Measurements from ENCODE around the gene PIK3CB.
"Not testable (repeated sequence)": the region's sequence is repeated elsewhere in the genome, so short reads cannot be mapped to it uniquely, and the experiment has no call there.

PIK3CB gene

DNA sequence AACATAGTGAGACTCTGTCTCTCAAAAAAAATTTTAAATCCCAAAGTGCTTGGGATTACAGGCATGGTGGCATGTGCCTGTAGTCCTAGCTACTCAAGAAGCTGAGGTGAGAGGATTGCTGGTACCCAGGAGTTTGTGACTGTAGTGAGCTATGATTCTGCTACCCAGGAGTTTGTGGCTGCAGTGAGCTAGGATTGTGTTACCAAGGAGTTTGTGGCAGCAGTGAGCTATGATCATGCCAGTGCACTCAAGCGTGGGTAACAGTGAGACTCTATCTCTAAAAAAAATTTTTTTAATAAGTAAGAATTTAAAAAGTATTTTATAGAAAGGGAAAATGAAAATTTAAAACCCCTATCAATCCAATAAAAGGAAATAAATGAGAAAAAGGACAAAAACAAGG is 156.6 kb downstream of the PIK3CB start:
- DNase-seq: no peak

- no peak for DNase-seq
Measured at GRCh38 chr3:138675393-138675792, 159.3 kb downstream of the PIK3CB start.

DNA sequence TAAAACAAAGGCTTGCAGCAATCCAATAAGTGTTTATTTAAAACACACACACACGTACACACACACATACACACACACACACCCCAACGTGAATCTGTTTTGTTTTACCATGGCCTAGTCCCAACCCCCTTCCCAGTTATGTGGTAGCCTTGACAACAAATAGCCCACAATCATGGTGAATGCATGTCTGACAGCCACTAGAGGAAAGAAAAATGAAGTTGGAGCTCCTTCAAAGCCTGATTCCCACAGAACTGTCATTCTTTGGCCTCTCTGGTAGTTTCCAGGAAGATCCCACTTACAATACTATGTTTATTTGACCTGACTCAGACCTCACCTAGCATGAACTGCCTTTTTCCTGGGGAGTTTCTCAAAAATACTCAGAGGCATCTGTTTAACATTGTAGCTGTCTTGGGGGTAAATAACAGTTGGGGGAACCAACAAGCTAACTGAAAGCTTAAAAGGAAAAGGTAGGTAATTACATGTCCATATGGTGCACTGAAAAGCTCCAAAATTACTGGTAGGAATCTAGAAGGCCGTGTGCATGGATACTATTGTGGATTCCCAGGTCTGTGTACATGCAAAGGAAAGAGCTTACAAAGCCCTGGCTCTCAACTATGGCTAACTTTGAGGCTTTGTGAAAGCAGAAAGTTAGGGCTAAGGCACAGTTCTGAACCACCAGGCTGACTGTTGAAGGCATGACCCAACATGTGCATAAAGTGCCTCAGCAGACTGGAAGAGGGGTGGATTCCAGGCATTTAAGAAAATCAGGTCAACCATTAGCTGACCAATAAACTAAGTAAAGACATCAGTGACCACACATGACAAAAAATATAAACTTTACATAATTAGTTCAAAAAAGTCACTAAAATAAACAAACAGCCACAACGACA is 160.8 kb downstream of the PIK3CB start:
- DNase-seq: no peak

DNA sequence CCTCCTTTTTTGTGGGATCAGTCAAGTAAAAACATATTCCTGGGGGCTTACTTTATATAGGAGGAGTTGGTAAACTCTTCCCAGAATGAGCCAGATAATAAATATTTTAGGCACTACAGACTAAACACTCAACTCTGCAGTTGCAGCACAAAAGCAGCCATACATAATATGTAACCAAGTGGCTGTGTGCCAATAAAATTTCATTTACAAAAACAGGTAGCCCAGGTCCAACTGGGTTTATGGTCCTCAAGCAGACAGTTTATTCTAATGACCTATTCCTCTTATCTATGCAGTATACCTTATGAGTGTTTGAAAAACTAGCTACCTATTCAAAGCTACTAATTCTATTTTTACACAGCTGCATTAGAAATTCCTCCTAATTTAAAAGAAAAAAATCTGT is 164.3 kb downstream of the PIK3CB start:
- DNase-seq: peak; percentile 55

DNA sequence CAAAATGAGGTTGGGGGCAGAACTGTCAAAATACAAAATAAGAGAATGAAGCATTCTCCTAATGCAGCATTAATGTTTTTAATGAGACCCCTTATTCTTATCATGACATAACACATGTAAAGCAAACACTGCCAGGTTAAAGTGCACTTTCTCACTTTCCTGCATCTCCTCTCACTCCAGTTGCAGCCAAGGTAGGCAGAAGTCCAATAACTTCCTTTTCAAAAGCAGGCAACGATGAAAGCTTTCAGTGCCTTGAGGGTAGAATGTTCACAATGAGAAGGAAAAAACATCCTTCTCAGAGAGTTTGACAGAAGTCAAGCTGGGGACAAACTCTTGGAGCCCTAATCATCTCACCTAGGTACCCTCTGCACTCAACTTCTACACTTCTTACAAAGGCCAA is 166.6 kb downstream of the PIK3CB start:
- no peak for DNase-seq

DNA sequence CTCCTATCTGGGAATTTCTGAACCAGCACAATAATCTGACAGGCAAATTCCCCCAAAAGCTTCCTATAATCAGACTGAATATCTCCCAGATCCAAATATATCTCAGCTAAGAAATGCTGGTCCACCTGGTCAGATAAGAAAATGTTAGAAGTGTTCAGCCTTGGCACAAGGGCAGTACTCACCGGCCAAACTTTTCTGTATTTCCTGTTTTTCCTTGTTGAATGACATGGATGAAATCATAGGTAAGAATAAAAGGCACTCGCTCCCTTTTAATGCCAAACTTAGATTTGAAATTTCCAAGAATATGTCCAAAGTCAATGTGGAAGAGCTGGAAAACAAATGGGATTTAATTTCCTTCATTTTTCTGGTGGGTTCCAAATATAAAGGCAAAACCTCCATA is 177.2 kb downstream of the PIK3CB start:
- DNase-seq: no peak

- no peak for DNase-seq
Measured at GRCh38 chr3:138653567-138653966, 181.2 kb downstream of the PIK3CB start.

- DNase-seq: no peak
Measured at GRCh38 chr3:138649134-138649533, 185.6 kb downstream of the PIK3CB start.

DNA sequence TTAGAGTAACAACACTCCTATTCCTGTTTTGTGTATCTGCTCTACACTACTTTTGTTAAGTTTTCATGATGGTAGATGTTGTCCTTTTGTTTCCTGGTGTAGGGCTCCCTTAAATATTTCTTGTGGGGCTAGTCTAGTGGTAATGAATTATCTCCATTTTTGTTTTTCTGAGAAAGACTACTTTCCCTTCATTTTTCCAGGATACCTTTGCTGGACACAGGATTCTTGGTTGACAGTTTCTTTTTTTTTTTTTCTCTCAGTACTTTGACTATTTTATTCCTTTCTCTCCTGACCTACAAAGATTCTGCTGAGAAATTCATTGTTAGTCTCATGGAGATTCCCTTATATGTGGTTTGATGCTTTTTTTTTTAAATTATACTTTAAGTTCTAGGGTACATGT is 188.2 kb downstream of the PIK3CB start:
- DNase-seq: no peak

DNA sequence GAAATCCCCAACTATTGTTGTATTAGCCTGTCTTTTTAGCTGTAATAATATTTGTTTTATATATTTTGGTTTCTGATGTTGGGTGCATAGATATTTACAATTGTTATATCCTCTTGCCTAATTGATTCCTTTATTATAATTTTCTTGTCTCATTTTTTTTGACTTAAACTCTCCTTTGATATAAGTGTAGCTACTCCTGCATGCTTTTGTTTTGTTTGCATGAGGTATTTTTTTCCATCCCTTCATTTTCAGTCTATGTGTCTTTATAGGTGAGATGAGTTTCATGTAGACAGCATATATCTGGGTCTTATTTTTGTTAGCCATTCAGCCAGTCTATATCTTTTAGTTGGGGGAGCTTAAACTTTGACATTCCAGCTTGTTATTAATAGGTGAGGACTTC is 188.7 kb downstream of the PIK3CB start:
- no peak for DNase-seq

DNA sequence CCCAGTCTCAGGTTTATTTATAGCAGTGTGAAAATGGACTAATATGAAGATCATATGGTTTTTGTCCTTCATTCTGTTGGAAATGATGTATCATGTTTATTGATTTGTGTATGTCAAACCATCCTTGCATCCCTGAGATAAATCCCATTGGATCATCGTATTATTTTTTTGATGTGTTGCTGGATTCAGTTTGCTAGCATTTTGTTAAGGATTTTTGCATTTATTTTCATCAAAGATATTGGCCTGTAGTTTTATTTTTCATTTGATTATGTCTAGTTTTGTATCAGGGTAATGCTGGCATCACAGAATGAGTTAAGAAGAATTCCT is 191.8 kb downstream of the PIK3CB start:
- no peak for DNase-seq

DNA sequence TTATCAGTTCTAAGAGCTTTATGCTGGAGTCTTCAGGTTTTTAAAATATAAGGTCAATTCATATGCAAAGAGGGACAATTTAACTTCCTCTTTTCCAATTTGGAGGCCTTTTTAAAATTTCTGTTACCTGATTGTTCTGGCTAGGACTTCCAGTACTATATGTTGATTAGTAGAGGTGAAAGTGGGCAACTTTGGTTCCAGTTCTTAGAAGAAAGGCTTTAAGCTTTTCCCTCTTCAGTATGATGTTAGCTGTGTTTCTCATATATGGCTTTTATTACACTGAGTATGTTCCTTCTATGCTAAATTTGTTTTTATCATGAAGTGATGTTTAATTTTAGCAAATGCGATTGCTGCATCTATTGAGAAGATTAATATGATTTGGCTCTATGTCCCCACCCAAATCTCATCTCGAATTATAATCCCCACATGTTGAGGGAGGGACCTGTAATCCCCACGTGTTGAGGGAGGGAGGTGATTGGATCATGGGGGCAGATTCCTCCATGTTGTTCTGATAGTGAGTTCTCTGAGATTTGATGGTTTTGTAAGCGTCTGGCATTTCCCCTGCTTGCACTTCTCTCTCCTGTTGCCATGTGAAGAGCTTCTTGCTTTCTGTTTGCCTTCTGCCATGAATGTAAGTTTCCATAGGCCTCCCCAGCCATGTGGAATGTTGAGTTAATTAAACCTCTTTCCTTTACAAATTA is 192.4 kb downstream of the PIK3CB start:
- DNase-seq: no peak

DNA sequence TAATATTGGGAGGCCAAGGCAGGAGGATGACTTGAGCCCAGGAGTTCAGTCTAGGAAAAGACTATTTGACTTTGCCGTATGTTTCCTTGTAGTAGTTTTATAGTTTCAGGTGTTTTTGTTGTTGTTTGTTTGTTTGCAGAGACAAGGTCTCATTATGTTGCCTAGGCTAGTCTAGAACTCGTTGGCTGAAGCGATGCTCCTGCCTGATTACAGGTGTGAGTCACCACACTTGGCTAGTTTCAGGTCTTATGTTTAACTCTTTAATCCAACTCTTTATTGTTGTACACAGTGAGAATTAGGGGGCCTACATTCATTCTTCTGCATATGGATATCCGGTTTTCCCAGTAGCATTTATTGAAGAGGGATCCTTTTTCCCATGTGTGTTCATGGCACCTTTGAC is 194.2 kb downstream of the PIK3CB start:
- DNase-seq: no peak

GRCh38 chr3:138638641-138639040 is 196.1 kb downstream of the PIK3CB start:
- DNase-seq: no peak

GRCh38 chr3:138629526-138629925 is 205.2 kb downstream of the PIK3CB start:
- no peak for DNase-seq

- no peak for DNase-seq
Measured at GRCh38 chr3:138625707-138626365, 208.9 kb downstream of the PIK3CB start.

GRCh38 chr3:138624518-138624917 is 210.2 kb downstream of the PIK3CB start:
- DNase-seq: no peak

DNA sequence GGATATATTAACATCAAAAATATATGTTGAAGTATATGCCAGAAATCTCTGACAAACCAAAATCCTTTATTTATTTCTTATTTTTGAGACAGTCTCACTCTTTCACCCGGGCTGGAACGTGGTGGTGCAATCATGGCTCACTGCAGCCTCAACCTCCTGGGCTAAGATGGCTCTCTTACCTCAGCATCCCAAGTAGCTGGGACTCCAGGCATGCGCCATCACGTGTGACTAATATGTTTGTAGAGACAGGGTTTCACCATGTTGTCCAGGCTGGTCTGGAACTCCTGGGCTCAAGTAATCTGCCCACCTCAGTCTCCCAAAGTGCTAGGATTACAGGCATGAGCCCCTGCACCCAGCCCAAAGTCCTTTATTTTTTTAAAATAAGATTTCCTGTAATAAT is 214.3 kb downstream of the PIK3CB start:
- DNase-seq: no peak

- no peak for DNase-seq
Measured at GRCh38 chr3:138615462-138615861, 219.3 kb downstream of the PIK3CB start.

GRCh38 chr3:138609898-138610266 is 224.8 kb downstream of the PIK3CB start:
- no peak for DNase-seq

GRCh38 chr3:138608322-138609135 is 226.2 kb downstream of the PIK3CB start, which contains the start of gene FAIM:
Gene FAIM, plus strand, starts transcription at chr3:138608771. Its CDS starts 10,956 bp downstream, at chr3:138619727.
- DNase-seq: peak; percentile 89

GRCh38 chr3:138604106-138604595 is 230.6 kb downstream of the PIK3CB start:
- DNase-seq: not testable (repeated sequence)
